Stimulated activated CD4-positive, alpha-beta T cell treated with anti-CD3 and anti-CD28 coated beads, Interleukin-2, amount 100 ng/mL, for 4 hours (primary cell): ENCODE data around the gene DAAM2.

Experiments used
- DNase-seq: peaks from one replicate; pipeline ENCODE4 v3.0.0-alpha.2; 2020; ENCODE audit warnings: low read depth

Gene DAAM2

GRCh38 chr6:39931607-39932006 lies 139.4 kb downstream of the DAAM2 start:
- DNase-seq: no peak

GRCh38 chr6:39932386-39932910 lies 140.3 kb downstream of the DAAM2 start:
- no peak for DNase-seq

- no peak for DNase-seq
Observed at GRCh38 chr6:39933669-39934130, 141.5 kb downstream of the DAAM2 start.

GRCh38 chr6:39934131-39934757 lies 142.1 kb downstream of the DAAM2 start, which contains the start of gene MOCS1:
Gene MOCS1, minus strand, starts transcription at chr6:39934462. Its CDS starts 45 bp downstream, at chr6:39934417.
- peak; percentile 11 for DNase-seq

- DNase-seq: no peak
Observed at GRCh38 chr6:39935241-39935640, 143.1 kb downstream of the DAAM2 start.

GRCh38 chr6:39936857-39937256 lies 144.7 kb downstream of the DAAM2 start:
- DNase-seq: no peak

GRCh38 chr6:39937686-39938333 lies 145.6 kb downstream of the DAAM2 start:
- no peak for DNase-seq

- no peak for DNase-seq
Observed at GRCh38 chr6:39938773-39939654, 146.8 kb downstream of the DAAM2 start.

GRCh38 chr6:39941138-39941537 lies 149.0 kb downstream of the DAAM2 start:
- no peak for DNase-seq

GRCh38 chr6:39941820-39942219 lies 149.6 kb downstream of the DAAM2 start:
- no peak for DNase-seq

GRCh38 chr6:39942903-39943580 lies 150.9 kb downstream of the DAAM2 start:
- no peak for DNase-seq

GRCh38 chr6:39945626-39946025 lies 153.4 kb downstream of the DAAM2 start:
- no peak for DNase-seq

- DNase-seq: no peak
Observed at GRCh38 chr6:39947611-39948068, 155.5 kb downstream of the DAAM2 start.

GRCh38 chr6:39948199-39948791 lies 156.1 kb downstream of the DAAM2 start:
- DNase-seq: no peak

GRCh38 chr6:39950125-39950720 lies 158.0 kb downstream of the DAAM2 start:
- no peak for DNase-seq

- no peak for DNase-seq
Observed at GRCh38 chr6:39951191-39951590, 159.0 kb downstream of the DAAM2 start.

- DNase-seq: no peak
Observed at GRCh38 chr6:39951716-39952115, 159.5 kb downstream of the DAAM2 start.

- no peak for DNase-seq
Observed at GRCh38 chr6:39952167-39952566, 160.0 kb downstream of the DAAM2 start.

GRCh38 chr6:39953076-39953618 lies 161.0 kb downstream of the DAAM2 start:
- no peak for DNase-seq
